GM18511 (cell line): Measurements from ENCODE around the gene SEMA4A.
A peak's percentile ranks its signal among the peaks of the same experiment; 100 is the strongest.
"Not testable (repeated sequence)": the region's sequence is repeated elsewhere in the genome, so short reads cannot be mapped to it uniquely, and the experiment has no call there.

ENCODE experiments used
- ATAC-seq: cut with Tn5 transposase; IDR thresholded peaks from one replicate; pipeline ENCODE4 v1.9.1; 2021; ENCODE audit warnings: mild to moderate bottlenecking, moderate library complexity; ENCODE audit not compliant: unreplicated experiment

The SEMA4A gene

DNA sequence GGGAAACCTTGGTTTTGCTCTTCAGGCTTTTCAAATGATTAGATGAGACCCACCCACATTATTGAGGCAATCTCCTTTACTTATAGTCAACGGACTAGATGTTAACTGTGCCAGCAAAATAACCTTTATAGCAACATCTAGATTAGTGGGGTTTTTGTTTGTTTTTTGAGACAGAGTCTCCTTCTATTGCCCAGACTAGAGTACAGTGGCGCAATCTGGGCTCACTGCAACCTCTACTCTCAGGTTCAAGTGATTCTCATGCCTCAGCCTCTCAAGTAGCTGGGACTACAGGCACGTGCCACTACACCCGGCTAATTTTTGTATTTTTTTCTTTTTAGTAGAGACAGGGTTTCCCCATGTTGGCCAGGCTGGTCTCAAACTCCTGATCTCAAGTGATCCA lies 36.9 kb downstream of the SEMA4A start:
- not testable (repeated sequence) for ATAC-seq

DNA sequence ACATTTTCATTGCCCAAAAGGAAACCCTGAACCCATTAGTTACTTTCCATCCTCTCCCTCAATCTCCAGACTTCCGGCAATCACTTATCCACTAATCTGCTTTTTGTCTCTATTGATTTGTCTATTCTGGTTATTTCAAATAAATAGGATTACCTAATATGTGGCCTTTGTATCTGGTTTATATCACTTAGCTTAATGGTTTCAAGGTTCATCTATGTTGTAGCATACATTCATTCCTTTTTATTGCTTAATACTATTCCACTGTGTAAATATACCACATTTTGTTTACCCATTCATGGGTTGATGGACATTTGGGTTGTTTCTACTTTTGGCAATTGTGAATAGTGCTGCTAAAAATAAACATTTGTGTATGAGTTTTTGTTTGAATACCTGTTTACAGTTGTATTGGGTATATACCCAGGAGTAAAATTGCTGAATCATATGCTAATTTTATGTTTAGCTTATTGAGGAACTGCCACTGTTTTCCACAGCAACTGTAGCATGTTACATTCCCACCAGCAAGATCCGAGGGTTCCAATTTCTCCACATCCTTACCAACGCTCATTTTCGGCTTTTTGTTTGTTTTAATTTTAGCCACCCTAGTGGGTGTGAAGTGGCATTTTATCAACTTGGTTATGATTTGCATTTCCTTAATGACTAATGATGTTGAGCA lies 38.0 kb downstream of the SEMA4A start:
- no peak for ATAC-seq

DNA sequence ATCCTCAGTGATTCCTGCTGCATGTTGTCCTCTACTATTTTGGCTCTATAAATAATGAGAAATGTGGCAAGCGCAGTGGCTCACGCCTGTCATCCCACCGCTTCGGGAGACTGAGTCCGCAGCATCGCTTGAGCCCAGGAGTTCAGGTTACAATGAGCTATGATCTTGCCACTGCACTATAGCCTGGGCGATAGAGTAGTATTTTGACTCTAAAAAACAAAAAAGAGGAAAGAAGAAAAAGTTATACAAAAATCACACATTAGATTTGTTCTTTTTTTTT lies 39.8 kb downstream of the SEMA4A start:
- no peak for ATAC-seq

DNA sequence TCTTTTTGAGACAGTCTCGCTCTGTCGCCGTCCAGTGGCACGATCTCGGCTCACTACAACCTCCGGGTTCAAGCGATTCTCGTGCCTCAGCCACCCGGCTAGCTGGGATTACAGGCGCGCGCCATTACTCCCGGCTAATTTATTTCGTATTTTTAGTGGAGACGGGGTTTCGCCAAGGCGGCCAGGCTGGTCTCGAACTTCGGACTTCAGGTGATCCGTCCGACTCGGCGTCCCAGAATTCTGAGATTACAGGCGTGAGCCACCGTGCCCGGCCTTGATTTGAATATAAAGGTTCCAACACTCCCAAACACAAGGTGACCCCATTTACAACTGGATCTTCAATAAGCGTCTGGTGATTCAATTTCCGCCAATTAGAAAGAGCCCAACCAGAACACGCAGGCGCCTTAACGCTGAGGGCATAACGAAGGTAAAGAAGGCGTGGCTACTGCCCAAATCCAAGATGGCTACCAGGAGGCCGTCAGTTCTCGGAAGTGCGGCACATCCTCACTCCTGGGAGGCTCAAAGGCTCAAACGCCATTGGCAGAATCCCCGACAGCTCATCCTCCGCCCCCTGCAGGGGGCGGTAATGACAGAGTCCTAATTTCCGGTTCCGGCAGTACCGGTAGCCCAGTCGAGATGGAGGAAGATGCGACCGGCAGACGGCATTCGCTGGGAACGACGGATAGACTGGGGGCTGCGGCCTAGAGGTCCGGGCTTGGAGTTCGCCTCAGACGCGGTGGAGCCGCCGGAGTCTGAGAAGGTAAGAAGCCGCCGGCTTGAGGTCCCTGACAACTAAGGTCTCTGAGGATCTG lies 40.3 kb downstream of the SEMA4A start, which contains the start of gene SLC25A44:
Gene SLC25A44, plus strand, starts transcription at position 617 of the 812 bp plus-strand sequence. CDS start 5,744 bp downstream, outside the sequence.
- ATAC-seq: peak; percentile 96

DNA sequence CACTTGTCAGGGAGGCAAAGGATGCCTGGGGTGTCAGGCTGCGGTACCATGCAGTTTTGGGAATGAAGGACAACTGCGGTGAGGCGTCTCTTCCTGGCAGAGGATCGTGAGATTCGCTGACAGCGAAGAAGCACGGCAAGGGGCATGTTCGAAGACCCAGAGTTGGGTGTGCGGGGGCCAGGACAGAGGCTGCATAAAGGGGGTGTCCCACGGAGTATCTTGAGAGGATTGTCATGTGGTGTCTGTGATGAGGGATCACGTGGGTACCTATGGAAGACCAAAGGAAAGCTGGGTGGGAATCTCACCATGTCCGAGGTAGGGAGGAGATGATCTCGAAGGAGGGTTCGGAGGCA lies 40.9 kb downstream of the SEMA4A start:
- ATAC-seq: peak; percentile 10

DNA sequence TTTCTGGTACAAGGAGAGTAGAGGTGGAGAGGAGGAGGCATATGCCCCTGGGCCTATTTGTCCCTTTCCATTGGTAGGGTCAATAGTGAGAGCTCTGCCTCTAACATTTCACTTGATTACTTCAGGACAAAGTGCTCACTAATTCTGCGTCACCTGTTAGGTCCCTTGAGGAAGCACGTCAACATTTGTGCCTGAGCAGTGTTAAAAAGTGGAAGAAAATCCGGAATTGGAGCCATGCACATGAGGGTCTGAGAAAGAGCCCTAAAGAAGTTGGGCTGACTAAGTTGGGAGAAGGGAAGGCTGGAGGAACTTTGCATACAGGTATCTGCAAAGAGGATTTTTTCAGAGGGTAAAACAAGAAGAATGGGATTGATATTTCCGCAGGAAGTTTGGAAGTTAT lies 42.5 kb downstream of the SEMA4A start:
- ATAC-seq: no peak

GRCh38 chr1:156196445-156196844 lies 43.1 kb downstream of the SEMA4A start:
- ATAC-seq: no peak

- no peak for ATAC-seq
These were observed 45.5 kb downstream of the SEMA4A start for GRCh38 chr1:156198831-156199349.

- ATAC-seq: no peak
These were observed 46.7 kb downstream of the SEMA4A start for GRCh38 chr1:156200044-156200443.

GRCh38 chr1:156203331-156203730 lies 49.9 kb downstream of the SEMA4A start:
- ATAC-seq: no peak

DNA sequence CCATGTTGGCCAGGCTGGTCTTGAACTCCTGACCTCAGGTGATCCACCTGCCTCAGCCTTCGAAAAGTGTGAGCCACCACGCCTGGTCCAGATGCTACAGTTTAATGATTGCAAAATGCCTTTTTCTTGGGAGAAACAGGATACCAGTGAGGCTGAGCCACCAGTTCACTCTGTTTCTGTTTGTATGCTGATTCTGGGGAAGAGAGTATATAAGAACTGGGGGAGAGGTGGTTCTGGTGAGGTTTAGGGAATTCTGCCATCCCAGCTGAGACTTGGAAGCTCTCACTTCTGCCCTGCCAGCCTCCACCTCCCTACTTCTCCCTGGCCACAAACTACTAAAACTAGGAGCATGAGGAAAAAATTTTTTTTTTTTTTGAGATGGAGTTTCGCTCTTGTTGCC lies 51.3 kb downstream of the SEMA4A start:
- ATAC-seq: no peak

- no peak for ATAC-seq
These were observed 57.9 kb downstream of the SEMA4A start for GRCh38 chr1:156211243-156211642.

GRCh38 chr1:156212130-156212529 lies 58.7 kb downstream of the SEMA4A start:
- no peak for ATAC-seq

GRCh38 chr1:156212833-156213643 lies 59.7 kb downstream of the SEMA4A start, which contains the start of gene PMF1:
Gene PMF1, plus strand, starts transcription at chr1:156213007. Its CDS starts 9 bp downstream, at chr1:156213016.
- peak; percentile 93 for ATAC-seq

DNA sequence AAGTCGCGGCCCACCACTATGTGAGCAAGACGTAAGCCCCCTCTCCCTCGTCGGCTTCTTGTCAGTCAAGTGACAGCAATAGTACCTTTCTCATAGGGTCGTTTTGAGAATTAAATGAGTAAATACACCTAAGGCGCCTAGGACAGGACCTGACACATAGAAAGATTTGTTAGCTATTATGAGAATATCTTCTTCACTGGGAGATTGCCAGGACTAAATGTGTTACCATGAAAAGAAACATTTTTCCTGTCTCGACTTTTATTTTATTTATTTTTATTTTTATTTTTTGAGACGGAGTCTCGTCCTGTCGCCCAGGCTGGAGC lies 60.2 kb downstream of the SEMA4A start:
- no peak for ATAC-seq

DNA sequence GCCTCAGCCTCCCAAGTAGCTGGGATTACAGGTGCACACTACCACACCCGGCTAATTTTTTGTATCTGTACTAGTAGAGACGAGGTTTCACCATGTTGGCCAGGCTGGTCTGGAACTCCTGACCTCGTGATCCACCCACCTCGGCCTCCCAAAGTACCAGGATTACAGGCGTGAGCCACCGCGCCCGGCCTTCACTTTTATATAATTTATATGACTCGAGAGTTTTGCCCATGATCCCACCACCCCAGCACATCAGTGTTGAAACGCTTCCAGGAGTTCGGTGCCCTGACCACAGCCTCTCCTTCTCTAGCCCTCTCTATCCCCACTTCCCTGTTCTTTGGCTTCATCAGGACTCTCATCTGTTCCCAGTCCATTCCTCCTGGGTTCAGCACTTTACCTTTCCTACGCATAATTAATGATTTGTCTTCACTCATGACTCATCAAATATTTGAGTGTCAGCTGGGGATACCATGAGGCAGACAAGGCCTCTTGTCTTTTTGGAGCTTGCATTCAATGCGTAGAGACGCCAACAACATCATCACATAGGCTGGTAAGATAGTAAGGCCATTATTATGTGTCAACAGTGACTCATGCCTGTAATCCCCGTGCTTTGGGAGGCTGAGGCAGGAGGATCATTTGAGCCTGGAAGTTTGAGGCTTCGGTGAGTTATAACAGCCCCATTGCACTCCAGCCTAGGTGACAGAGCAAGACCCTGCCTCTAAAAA lies 60.8 kb downstream of the SEMA4A start:
- no peak for ATAC-seq

DNA sequence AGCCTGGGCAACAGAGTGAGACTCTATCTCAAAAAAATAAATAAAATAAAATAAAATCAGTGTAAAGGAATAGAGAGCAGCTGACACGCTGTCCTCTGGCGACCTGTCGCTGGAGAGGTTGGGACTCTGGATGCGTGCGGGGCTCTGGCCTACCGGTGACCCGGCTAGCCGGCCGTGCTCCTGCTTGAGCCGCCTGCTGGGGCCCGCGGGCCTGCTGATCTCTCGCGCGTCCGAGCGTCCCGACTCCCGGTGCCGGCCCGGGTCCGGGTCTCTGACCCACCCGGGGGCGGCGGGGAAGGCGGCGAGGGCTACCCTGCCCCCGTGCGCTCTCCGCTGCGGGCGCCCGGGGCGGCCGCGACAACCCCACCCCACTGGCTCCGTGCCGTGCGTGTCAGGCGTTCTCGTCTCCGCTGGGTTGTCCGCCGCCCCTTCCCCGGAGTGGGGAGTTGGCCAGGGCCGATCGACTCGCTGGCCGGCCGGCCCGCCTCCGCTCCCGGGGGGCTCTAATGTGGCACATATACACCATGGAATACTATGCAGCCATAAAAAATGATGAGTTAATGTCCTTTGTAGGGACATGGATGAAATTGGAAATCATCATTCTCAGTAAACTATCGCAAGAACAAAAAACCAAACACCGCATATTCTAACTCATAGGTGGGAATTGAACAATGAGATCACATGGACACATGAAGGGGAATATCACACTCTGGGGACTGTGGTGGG lies 63.1 kb downstream of the SEMA4A start:
- ATAC-seq: not testable (repeated sequence)

- ATAC-seq: no peak
These were observed 64.5 kb downstream of the SEMA4A start for GRCh38 chr1:156217871-156218270.

GRCh38 chr1:156220226-156220625 lies 66.8 kb downstream of the SEMA4A start:
- ATAC-seq: no peak

GRCh38 chr1:156221986-156222692 lies 68.8 kb downstream of the SEMA4A start:
- no peak for ATAC-seq
